Endothelial cell of umbilical vein (primary cell): Measurements from ENCODE around the gene NXN. TPM values are rescaled to one million over a fixed set of nuclear protein-coding genes. Genes with fewer than 3 reads are reported as not detected.

Experiments
- BruUV-seq: library from RNA; stranded (reverse); fragments of 400-500 nt; replicated peaks from 2 replicates; lab custom pipeline; 2021; lab: Mats Ljungman, UMichigan
- CTCF ChIA-PET: fragments of 300-600, 350-600 bp; sonication (Branson Sonifier 250); formaldehyde crosslinking; loops from one replicate; lab custom pipeline; 2021; ENCODE audit warnings: antibody characterized with exemption, inconsistent platforms; lab: Charles Lee
- POLR2A ChIA-PET: fragments of 300-600, 350-600 bp; sonication (Branson Sonifier 250); formaldehyde crosslinking; loops from one replicate; lab custom pipeline; 2021; ENCODE audit warnings: antibody characterized with exemption, inconsistent platforms; lab: Charles Lee
- DNase-seq: peaks from one replicate; pipeline ENCODE4 v3.0.0-alpha.2; 2011; ENCODE audit warnings: low read depth, low spot score
- FAIRE-seq: peaks from 2 replicates; lab custom pipeline; 2011; peaks lifted over from hg19 to GRCh38; lab: Jason Lieb, UNC
- H2AFZ ChIP-seq: 2 replicates; pipeline ENCODE4 v1.6.0; 2012; ENCODE audit warnings: low read depth, low read length, control low read depth, inconsistent platforms
- H3K27ac ChIP-seq: 2 replicates; pipeline ENCODE4 v1.5.1; 2011; ENCODE audit warnings: low read depth, mild to moderate bottlenecking, control low read depth, low read length, moderate library complexity; ENCODE audit not compliant: insufficient read depth
- H3K27me3 ChIP-seq, 2 experiments: 2 replicates each; pipeline versions ENCODE4 v1.6.0 to v1.6.1; 2011; ENCODE audit warnings: low read length in 2 of 2, mixed read lengths in 1 of 2; ENCODE audit not compliant: control insufficient read depth in 2 of 2, insufficient read depth in 2 of 2
- H3K36me3 ChIP-seq, 2 experiments: 2 replicates in 1 of 2; 3 replicates in 1 of 2; pipeline ENCODE4 v1.5.1; 2011; ENCODE audit warnings: low read length in 2 of 2, mild to moderate bottlenecking in 1 of 2, moderate library complexity in 1 of 2; ENCODE audit not compliant: control insufficient read depth in 2 of 2, insufficient read depth in 2 of 2; ENCODE audit errors: extremely low read depth in 1 of 2
- H3K4me1 ChIP-seq: 3 replicates; pipeline ENCODE4 v1.5.1; 2011; ENCODE audit warnings: mild to moderate bottlenecking, low read length; ENCODE audit not compliant: control insufficient read depth, insufficient read depth; ENCODE audit errors: extremely low read depth
- H3K4me2 ChIP-seq: 2 replicates; pipeline ENCODE4 v1.6.1; 2011; ENCODE audit warnings: low read length, control low read depth, mixed read lengths; ENCODE audit not compliant: insufficient read depth
- H3K4me3 ChIP-seq, 3 experiments: fragments of 200-600 bp in 1 of 3; sonication (generic), shearing (Covaris generic) in 1 of 3; replicated peaks in 1 of 3; 2 replicates each; pipeline ENCODE4 v1.5.1; 2011 to 2016; ENCODE audit warnings: control low read depth in 3 of 3, low read length in 3 of 3, mild to moderate bottlenecking in 2 of 3, inconsistent platforms in 1 of 3, low read depth in 1 of 3, moderate library complexity in 1 of 3; ENCODE audit not compliant: insufficient read depth in 1 of 3
- H3K79me2 ChIP-seq: 2 replicates; pipeline ENCODE4 v1.6.0; 2012; ENCODE audit warnings: low read length, inconsistent platforms; ENCODE audit not compliant: control insufficient read depth, insufficient read depth
- H3K9ac ChIP-seq: replicated peaks from 2 replicates; pipeline ENCODE3; 2011; ENCODE audit warnings: low read length, control low read depth; ENCODE audit not compliant: insufficient read depth; ENCODE audit errors: extremely low read depth
- H3K9me1 ChIP-seq: replicated peaks from 3 replicates; pipeline ENCODE4 v1.6.0; 2011; ENCODE audit warnings: mild to moderate bottlenecking, low read length; ENCODE audit not compliant: control insufficient read depth, insufficient read depth; ENCODE audit errors: extremely low read depth
- H3K9me3 ChIP-seq: replicated peaks from 2 replicates; pipeline ENCODE4 v1.5.1; 2012; ENCODE audit warnings: low read length, inconsistent platforms; ENCODE audit not compliant: control insufficient read depth, insufficient read depth
- H4K20me1 ChIP-seq: replicated peaks from 2 replicates; pipeline ENCODE3; 2011; ENCODE audit warnings: mild to moderate bottlenecking, low read length; ENCODE audit not compliant: control insufficient read depth, insufficient read depth; ENCODE audit errors: extremely low read depth
- CTCF ChIP-seq, 2 donors: IDR thresholded peaks; 1 replicate in 1 of 2; 2 replicates in 1 of 2; pipeline ENCODE4 v1.5.1; 2011; ENCODE audit warnings: low read length in 2 of 2, mild to moderate bottlenecking in 2 of 2, moderate library complexity in 2 of 2, control low read depth in 1 of 2, inconsistent platforms in 1 of 2, low read depth in 1 of 2; ENCODE audit not compliant: insufficient read depth in 1 of 2; ENCODE audit errors: extremely low read depth in 1 of 2
- EZH2 ChIP-seq: IDR thresholded peaks from 2 replicates; pipeline ENCODE4 v1.6.1; 2012; ENCODE audit warnings: borderline replicate concordance, low read depth, mild to moderate bottlenecking, moderate library complexity, low read length, inconsistent platforms; ENCODE audit not compliant: severe bottlenecking
- FOS ChIP-seq: IDR thresholded peaks from 2 replicates; pipeline ENCODE4 v1.6.1; 2011; ENCODE audit warnings: mild to moderate bottlenecking, low read length, moderate library complexity, borderline replicate concordance; ENCODE audit not compliant: insufficient read depth
- GATA2 ChIP-seq: IDR thresholded peaks from 2 replicates; pipeline ENCODE4 v1.7.0; 2011; ENCODE audit warnings: low read depth, mild to moderate bottlenecking, moderate library complexity, mixed read lengths, low read length; ENCODE audit not compliant: insufficient read length, insufficient read depth
- JUN ChIP-seq: IDR thresholded peaks from 2 replicates; pipeline ENCODE4 v1.6.1; 2011; ENCODE audit warnings: borderline replicate concordance, low read depth; ENCODE audit not compliant: insufficient read length, insufficient read depth
- MAX ChIP-seq: IDR thresholded peaks from 2 replicates; pipeline ENCODE4 v1.6.1; 2011; ENCODE audit not compliant: insufficient read depth, insufficient read length
- MYC ChIP-seq: IDR thresholded peaks from one replicate; pipeline ENCODE4 v1.6.1; 2011; ENCODE audit warnings: mild to moderate bottlenecking, low read depth, low read length
- POLR2A ChIP-seq: IDR thresholded peaks from 2 replicates; pipeline ENCODE4 v1.6.1; 2012; ENCODE audit warnings: low read depth, mild to moderate bottlenecking, control low read depth, low read length
- POLR2AphosphoS5 ChIP-seq: IDR thresholded peaks from 2 replicates; pipeline ENCODE4 v1.6.1; 2012; ENCODE audit warnings: low read depth, mild to moderate bottlenecking, control low read depth, low read length, moderate library complexity; ENCODE audit not compliant: insufficient read depth
- dilution Hi-C: fragments of 300-500 bp; cut with MboI; formaldehyde crosslinking; loops from one replicate; pipeline ENCODE4 v1.15.0; 2019; ENCODE audit warnings: low sequenced_read_pairs; ENCODE audit not compliant: extremely low pct_ligation_motif_present
- intact Hi-C: fragments of 100-400 bp; cut with micrococcal nuclease; formaldehyde crosslinking; loops from one replicate; pipeline ENCODE4 v1.10.0; 2022
- polyA plus RNA-seq, 4 experiments: library from polyadenylated mRNA; depleted of rRNA in 3 of 4; stranded (reverse) in 3 of 4; unstranded in 1 of 4; fragments of >200 nt; gene quantifications; 2 replicates each; pipeline versions ENCODE4 v1.2.1 to v1.2.3, GENCODE V29; 2011 to 2012; ENCODE audit warnings: missing spikeins in 1 of 4
- total RNA-seq: library from RNA; stranded (reverse); gene quantifications from 2 replicates; pipeline ENCODE4 v1.2.3, GENCODE V29; 2021

Gene NXN
- total and polyA plus RNA-seq, 2 donors (not counting 3 experiments of a cell fraction or from before 2014, with no cell fraction given), result 69.5 to 77.3 TPM

GRCh38 chr17:792277-792676, 187.3 kb downstream of the NXN start:
- dilution Hi-C loops, result loop anchor here (25.0 kb wide), 1 partner anchor 195 kb away; the partner anchor contains the start of genes NXN and TIMM22
- CTCF ChIA-PET, result interaction anchor here (0.6 to 15.3 kb wide), 4 partner anchors 87 to 264 kb away, joined by 3 to 341 read pairs (median 6); partner anchors contain the start of gene NXN
- peaks cover 10% of the 10 kb centered on the region for H3K4me1 ChIP-seq
- no peak overlapping the region for H3K27ac ChIP-seq
- no peaks in the 10 kb centered on the region for H3K79me2 ChIP-seq
- no peaks in the 10 kb centered on the region for H4K20me1 ChIP-seq
- DNase-seq (no peak), FAIRE-seq (no peak)
- BruUV-seq, result no TSS peak
- intact Hi-C loops, result no loop called here
- H2AFZ ChIP-seq, result no peak overlapping the region
- no peak overlapping the region for H3K4me2 ChIP-seq
- no peak overlapping the region for H3K9ac ChIP-seq
- H3K27me3 ChIP-seq, result no peaks in the 10 kb centered on the region
- peaks cover 12 to 15% of the 10 kb centered on the region in 2 experiments for H3K36me3 ChIP-seq
- POLR2A ChIA-PET, result no interaction called here
- no peak for TF ChIP-seq GATA2
- TF ChIP-seq CTCF (IDR thresholded peaks at IDR 0.05; ENCODE audit: extremely low read depth in 1 of 2, insufficient read depth in 1 of 2, low read depth in 1 of 2, low read length in 2 of 2), result no peak
- no peak for TF ChIP-seq POLR2AphosphoS5
- no peak for TF ChIP-seq EZH2
- no peak for TF ChIP-seq POLR2A
- TF ChIP-seq MAX, result no peak
- no peak for TF ChIP-seq MYC
- no peak for TF ChIP-seq JUN
- TF ChIP-seq FOS, result no peak
- H3K4me3 ChIP-seq, result no peak overlapping the region
- H3K9me3 ChIP-seq, result no peaks in the 10 kb centered on the region
- no peaks in the 10 kb centered on the region for H3K9me1 ChIP-seq
